WERI-Rb-1 (cell line): Measurements from ENCODE around the gene CRYL1.

Experiments
- DNase-seq: peaks from one replicate; pipeline ENCODE4 v3.0.0-alpha.2; 2020
- H3K27ac ChIP-seq: fragments of 250-450 bp; sonication (Bioruptor Pico); 2 replicates; pipeline ENCODE4 v1.5.1; 2020; ENCODE audit warnings: mild to moderate bottlenecking, moderate library complexity
- H3K27me3 ChIP-seq: fragments of 250-450 bp; sonication (Bioruptor Pico); 2 replicates; pipeline ENCODE4 v1.5.1; 2021; ENCODE audit warnings: mild to moderate bottlenecking, low read depth, moderate library complexity; ENCODE audit not compliant: insufficient read depth, severe bottlenecking
- H3K36me3 ChIP-seq: fragments of 250-450 bp; sonication (Bioruptor Pico); 2 replicates; pipeline ENCODE4 v1.5.1; 2020; ENCODE audit warnings: mild to moderate bottlenecking, moderate library complexity
- H3K4me3 ChIP-seq: 2 replicates; pipeline ENCODE4 v1.5.1; 2011; ENCODE audit warnings: low read depth, mild to moderate bottlenecking, control low read depth, low read length
- H3K9me3 ChIP-seq: fragments of 250-450 bp; sonication (Bioruptor Pico); 2 replicates; pipeline ENCODE4 v1.5.1; 2021; ENCODE audit warnings: mild to moderate bottlenecking, moderate library complexity; ENCODE audit not compliant: severe bottlenecking
- TF ChIP-seq, protein P1 (sequence below): IDR thresholded peaks from 2 replicates; pipeline ENCODE4 v1.5.1; 2011; ENCODE audit warnings: low read depth, mild to moderate bottlenecking, control low read depth, inconsistent platforms, low read length

The CRYL1 gene

DNA sequence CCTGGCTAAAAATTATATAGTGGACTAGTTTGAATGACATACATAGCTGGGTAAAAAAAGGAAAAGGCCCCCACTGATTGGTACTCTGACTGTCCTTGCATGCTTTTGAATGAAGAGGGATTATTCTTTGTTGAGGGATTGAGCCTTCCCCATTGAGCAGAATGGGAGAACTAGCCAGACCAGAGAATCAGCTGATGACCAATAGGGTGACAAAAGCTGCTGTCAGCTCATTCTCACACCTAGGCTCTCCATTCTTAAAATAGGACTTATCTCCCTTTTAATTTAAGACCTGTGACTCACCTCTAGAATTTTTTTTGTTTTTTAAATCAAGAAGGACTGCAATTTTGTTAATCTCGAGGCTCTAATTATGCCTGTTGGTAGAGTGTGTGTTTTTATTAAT is 79.3 kb downstream of the CRYL1 start:
- no peaks in the 10 kb centered on the region for H3K36me3 ChIP-seq
- DNase-seq: no peak
- no peak overlapping the region for H3K27ac ChIP-seq
- H3K4me3 ChIP-seq: no peak overlapping the region
- peaks cover 33% of the 10 kb centered on the region for H3K27me3 ChIP-seq
- TF ChIP-seq, protein P1, sequence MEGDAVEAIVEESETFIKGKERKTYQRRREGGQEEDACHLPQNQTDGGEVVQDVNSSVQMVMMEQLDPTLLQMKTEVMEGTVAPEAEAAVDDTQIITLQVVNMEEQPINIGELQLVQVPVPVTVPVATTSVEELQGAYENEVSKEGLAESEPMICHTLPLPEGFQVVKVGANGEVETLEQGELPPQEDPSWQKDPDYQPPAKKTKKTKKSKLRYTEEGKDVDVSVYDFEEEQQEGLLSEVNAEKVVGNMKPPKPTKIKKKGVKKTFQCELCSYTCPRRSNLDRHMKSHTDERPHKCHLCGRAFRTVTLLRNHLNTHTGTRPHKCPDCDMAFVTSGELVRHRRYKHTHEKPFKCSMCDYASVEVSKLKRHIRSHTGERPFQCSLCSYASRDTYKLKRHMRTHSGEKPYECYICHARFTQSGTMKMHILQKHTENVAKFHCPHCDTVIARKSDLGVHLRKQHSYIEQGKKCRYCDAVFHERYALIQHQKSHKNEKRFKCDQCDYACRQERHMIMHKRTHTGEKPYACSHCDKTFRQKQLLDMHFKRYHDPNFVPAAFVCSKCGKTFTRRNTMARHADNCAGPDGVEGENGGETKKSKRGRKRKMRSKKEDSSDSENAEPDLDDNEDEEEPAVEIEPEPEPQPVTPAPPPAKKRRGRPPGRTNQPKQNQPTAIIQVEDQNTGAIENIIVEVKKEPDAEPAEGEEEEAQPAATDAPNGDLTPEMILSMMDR: no peak
- H3K9me3 ChIP-seq: peaks cover 20% of the 10 kb centered on the region

- H3K36me3 ChIP-seq: no peaks in the 10 kb centered on the region
- no peak overlapping the region for H3K4me3 ChIP-seq
- no peak for DNase-seq
- TF ChIP-seq, protein P1: no peak
- H3K27me3 ChIP-seq: peaks cover 62% of the 10 kb centered on the region
- H3K9me3 ChIP-seq: peaks cover 14% of the 10 kb centered on the region
- H3K27ac ChIP-seq: no peak overlapping the region
These were observed 82.8 kb downstream of the CRYL1 start for GRCh38 chr13:20442798-20443381.

DNA sequence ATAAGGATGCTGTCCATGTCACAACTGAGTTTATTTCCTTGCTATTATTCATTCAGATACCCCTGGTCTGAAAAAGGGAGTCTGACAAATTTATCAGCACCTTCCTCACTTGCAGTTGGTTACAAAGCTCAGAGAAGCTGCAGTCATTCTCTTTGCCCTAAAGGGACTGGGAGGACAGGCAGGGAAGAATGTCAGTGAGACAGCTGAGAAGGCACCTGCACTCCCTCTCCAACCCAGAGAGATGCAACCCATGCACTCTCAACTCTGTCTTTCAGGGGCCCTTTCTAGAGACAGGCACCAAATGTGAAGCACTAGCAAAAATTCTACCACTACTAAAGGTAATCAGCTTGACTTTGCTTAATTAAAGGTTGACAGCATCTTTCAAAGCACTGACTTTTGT is 83.3 kb downstream of the CRYL1 start:
- Histone ChIP-seq H3K9me3 (peaks cover 10% of the 10 kb centered on the region), H3K4me3 (no peak overlapping the region), H3K27ac (no peak overlapping the region), H3K27me3 (peaks cover 63% of the 10 kb centered on the region), H3K36me3 (no peaks in the 10 kb centered on the region)
- DNase-seq: no peak
- TF ChIP-seq, protein P1: no peak

- peaks cover 67% of the 10 kb centered on the region for H3K27me3 ChIP-seq
- TF ChIP-seq, protein P1: no peak
- H3K27ac ChIP-seq: no peak overlapping the region
- no peaks in the 10 kb centered on the region for H3K36me3 ChIP-seq
- no peak for DNase-seq
- H3K9me3 ChIP-seq: peaks cover 10% of the 10 kb centered on the region
- no peak overlapping the region for H3K4me3 ChIP-seq
These were observed 83.8 kb downstream of the CRYL1 start for GRCh38 chr13:20441879-20442278.

DNA sequence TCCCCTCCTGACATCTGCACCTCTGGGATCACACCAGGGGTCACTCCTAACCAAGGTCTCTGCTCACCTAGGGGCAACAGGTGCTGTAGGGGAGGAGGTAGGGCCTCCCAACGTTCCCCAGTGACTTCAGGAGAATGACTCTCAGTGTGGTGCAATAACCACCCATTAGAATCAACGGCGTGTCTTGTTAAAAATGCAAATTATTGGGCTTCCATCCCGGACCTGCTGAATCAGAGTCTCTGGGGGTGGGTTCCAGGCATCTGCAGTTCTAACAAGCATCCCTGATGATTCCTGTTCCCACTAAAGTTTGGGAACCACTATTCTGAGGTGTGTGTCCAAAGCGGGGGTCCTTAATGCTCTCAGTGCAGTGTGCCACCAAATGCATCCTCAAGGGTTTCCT is 84.6 kb downstream of the CRYL1 start:
- no peak for DNase-seq
- TF ChIP-seq, protein P1: no peak
- Histone ChIP-seq H3K27ac (no peak overlapping the region), H3K9me3 (peaks cover 10% of the 10 kb centered on the region), H3K4me3 (no peak overlapping the region), H3K36me3 (no peaks in the 10 kb centered on the region), H3K27me3 (peaks cover 73% of the 10 kb centered on the region)

- H3K27ac ChIP-seq: no peak overlapping the region
- peaks cover 3% of the 10 kb centered on the region for H3K9me3 ChIP-seq
- no peak for DNase-seq
- TF ChIP-seq, protein P1: no peak
- H3K4me3 ChIP-seq: no peak overlapping the region
- no peaks in the 10 kb centered on the region for H3K36me3 ChIP-seq
- peaks cover 78% of the 10 kb centered on the region for H3K27me3 ChIP-seq
These were observed 86.4 kb downstream of the CRYL1 start for GRCh38 chr13:20439261-20439660.
